ENCODE measurements around the gene RFX7. TPM values are rescaled to one million over a fixed set of nuclear protein-coding genes. Genes with fewer than 3 reads are reported as not detected.

Gene RFX7
- total RNA-seq, 4 donors from 2014 or later: 11.1 to 15.1 (median 12.7) TPM

- H3K4me3 ChIP-seq (ENCODE audit: low read depth, poor library complexity, severe bottlenecking): no peak overlapping the region
- DNase-seq (ENCODE audit: low spot score in 2 of 2): no peak
- intact Hi-C loops (cut with DNase I; ENCODE audit: low total_unique reads): no loop called here
- no peak for TF ChIP-seq POLR2A (IDR thresholded peaks at IDR 0.05)
- no peak for TF ChIP-seq CTCF (IDR thresholded peaks at IDR 0.05)
Observed at GRCh38 chr15:56228854-56229253, 14.8 kb downstream of the RFX7 start.

DNA sequence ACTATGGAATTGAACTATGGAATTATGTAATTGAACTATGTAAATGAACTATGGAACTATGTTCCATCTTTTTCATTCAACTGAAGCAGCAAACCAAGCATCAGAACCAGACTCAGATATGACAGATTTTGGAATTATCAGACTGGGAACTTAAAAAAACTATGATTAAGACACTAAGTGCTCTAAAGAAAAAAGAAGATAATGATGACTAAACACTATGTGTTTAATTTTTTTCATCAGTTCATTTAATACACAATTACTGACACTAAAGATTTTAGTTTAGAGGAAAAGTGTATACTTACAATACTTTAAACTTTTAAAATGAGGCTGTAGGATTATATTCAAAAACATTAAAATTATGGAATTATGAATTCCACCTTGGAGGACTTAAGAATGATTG, 15.3 kb downstream of the RFX7 start:
- intact Hi-C loops (cut with DNase I; ENCODE audit: low total_unique reads): no loop called here
- no peak for TF ChIP-seq POLR2A (IDR thresholded peaks at IDR 0.05)
- no peak for TF ChIP-seq CTCF (IDR thresholded peaks at IDR 0.05)
- H3K4me3 ChIP-seq (ENCODE audit: low read depth, poor library complexity, severe bottlenecking): no peak overlapping the region
- DNase-seq (ENCODE audit: low spot score in 2 of 2): no peak

DNA sequence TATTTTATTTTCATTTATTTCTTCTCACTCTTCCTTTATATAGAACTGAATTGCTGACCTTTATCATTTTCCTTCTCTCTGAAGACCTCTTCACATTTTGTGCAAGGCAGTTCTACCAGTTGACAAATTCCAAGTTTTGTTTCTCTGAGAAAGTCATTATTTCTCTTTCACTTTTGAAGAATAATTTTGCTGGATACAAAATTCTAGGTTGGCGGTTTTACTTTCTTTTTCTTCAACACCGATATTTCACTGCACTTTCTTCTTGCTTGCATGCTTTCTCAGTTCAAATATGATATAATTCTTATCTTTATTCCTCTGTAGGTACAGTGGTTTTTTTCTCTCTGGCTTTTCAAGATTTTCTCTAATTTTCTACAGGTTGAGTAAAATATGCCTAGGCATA, 15.9 kb downstream of the RFX7 start:
- intact Hi-C loops (cut with DNase I; ENCODE audit: low total_unique reads): no loop called here
- no peak for DNase-seq (ENCODE audit: low spot score in 2 of 2)
- no peak overlapping the region for H3K4me3 ChIP-seq (ENCODE audit: low read depth, poor library complexity, severe bottlenecking)
- TF ChIP-seq POLR2A (IDR thresholded peaks at IDR 0.05) (no peak), CTCF (IDR thresholded peaks at IDR 0.05) (no peak)
- WGBS, 2 donors: 96 to 98% methylated on average over 2 of the region's 2 CpGs

DNA sequence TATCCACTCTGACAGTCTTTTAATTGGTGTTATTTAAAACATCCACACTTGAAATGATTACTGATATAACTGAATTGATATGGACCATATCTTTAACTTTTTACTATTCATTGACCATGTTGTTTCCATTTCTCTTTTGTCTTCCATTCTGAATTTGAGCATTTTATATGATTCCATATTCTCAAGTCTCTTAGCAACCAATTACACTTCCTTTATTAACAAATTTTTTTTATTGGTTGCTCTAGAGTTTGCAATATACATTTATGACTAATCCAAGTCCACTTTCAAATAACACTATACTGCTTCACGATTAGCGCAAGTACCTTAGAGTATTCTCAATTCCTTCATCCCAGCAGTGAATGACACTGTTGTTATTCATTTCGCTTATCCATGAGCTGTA, 16.4 kb downstream of the RFX7 start:
- intact Hi-C loops (cut with DNase I; ENCODE audit: low total_unique reads): no loop called here
- 99% methylated on average over 3 of the region's 3 CpGs for WGBS, 2 donors
- no peak for DNase-seq (ENCODE audit: low spot score in 2 of 2)
- TF ChIP-seq POLR2A (IDR thresholded peaks at IDR 0.05) (no peak), CTCF (IDR thresholded peaks at IDR 0.05) (no peak)
- H3K4me3 ChIP-seq (ENCODE audit: low read depth, poor library complexity, severe bottlenecking): no peak overlapping the region

GRCh38 chr15:56225520-56225919, 18.2 kb downstream of the RFX7 start:
- 71 to 73% methylated on average over 1 of the region's 1 CpG for WGBS, 2 donors
- intact Hi-C loops (cut with DNase I; ENCODE audit: low total_unique reads): no loop called here

More at GRCh38 chr15:56225520-56225919, 18.2 kb downstream of the RFX7 start:
- no peak overlapping the region for H3K4me3 ChIP-seq (ENCODE audit: low read depth, poor library complexity, severe bottlenecking)
- no peak for TF ChIP-seq POLR2A (IDR thresholded peaks at IDR 0.05)
- TF ChIP-seq CTCF (IDR thresholded peaks at IDR 0.05): no peak
- DNase-seq (ENCODE audit: low spot score in 2 of 2): no peak
